GM12878 (cell line): ENCODE data around the gene FKBP15. TPM values are rescaled to one million over a fixed set of nuclear protein-coding genes. Genes with fewer than 3 reads are reported as not detected.

ENCODE experiments used
- ATAC-seq: fragments of 200-7000 bp; cut with Tn5 transposase; 3 replicates; pipeline ENCODE4 v1.9.1; 2020; ENCODE audit warnings: mild to moderate bottlenecking, moderate library complexity
- BruUV-seq: library from RNA; stranded (reverse); fragments of 400-500 nt; replicated peaks from 2 replicates; lab custom pipeline; 2021; lab: Mats Ljungman, UMichigan
- CTCF ChIA-PET: fragments of 300-600 bp; sonication (Branson Sonifier 250); formaldehyde crosslinking; extraction: SDS; loops from one replicate; lab custom pipeline; 2021; ENCODE audit warnings: inconsistent platforms; lab: Yijun Ruan, JAX
- POLR2A ChIA-PET: fragments of 350-600 bp; formaldehyde crosslinking; extraction: SDS; loops from one replicate; lab custom pipeline; 2021; ENCODE audit warnings: inconsistent platforms; lab: Charles Lee
- RAD21 ChIA-PET: fragments of 300-600 bp; sonication (Branson Sonifier 250); formaldehyde crosslinking; loops from one replicate; lab custom pipeline; 2023; ENCODE audit warnings: antibody characterized with exemption; ENCODE audit not compliant: unreplicated experiment; lab: Charles Lee
- SMC1A ChIA-PET: fragments of 300-600 bp; sonication (Branson Sonifier 250); formaldehyde crosslinking; loops from one replicate; lab custom pipeline; 2023; ENCODE audit not compliant: unreplicated experiment, uncharacterized antibody; lab: Charles Lee
- DNase-seq: peaks from one replicate; pipeline ENCODE4 v3.0.0-alpha.2; 2011; ENCODE audit warnings: low read depth, low spot score
- FAIRE-seq: peaks from 3 replicates; lab custom pipeline; 2011; peaks lifted over from hg19 to GRCh38; lab: Jason Lieb, UNC
- H2AFZ ChIP-seq: 2 replicates; pipeline ENCODE4 v1.6.0; 2011; ENCODE audit warnings: low read depth, low read length, control low read depth; ENCODE audit not compliant: control insufficient read depth
- H3K27ac ChIP-seq: 2 replicates; pipeline ENCODE4 v1.5.1; 2011; ENCODE audit warnings: control low read depth; ENCODE audit not compliant: control insufficient read depth, insufficient read depth
- H3K27me3 ChIP-seq, 2 experiments: replicated peaks in 1 of 2; 2 replicates each; pipeline versions ENCODE4 v1.6.0 to v1.6.1; 2011; ENCODE audit warnings: low read length in 1 of 2; ENCODE audit not compliant: control insufficient read depth in 2 of 2, insufficient read depth in 2 of 2
- H3K36me3 ChIP-seq, 2 experiments: 2 replicates each; pipeline ENCODE4 v1.5.1; 2011; ENCODE audit warnings: low read length in 1 of 2; ENCODE audit not compliant: control insufficient read depth in 2 of 2, insufficient read depth in 2 of 2
- H3K4me1 ChIP-seq: 2 replicates; pipeline ENCODE4 v1.6.1; 2011; ENCODE audit warnings: mild to moderate bottlenecking, low read length, moderate library complexity, mixed read lengths; ENCODE audit not compliant: control insufficient read depth, insufficient read depth
- H3K4me2 ChIP-seq: 2 replicates; pipeline ENCODE4 v1.6.0; 2011; ENCODE audit warnings: control low read depth; ENCODE audit not compliant: control insufficient read depth, insufficient read depth
- H3K4me3 ChIP-seq: fragments of 200-600 bp; sonication (generic); 2 replicates; pipeline ENCODE4 v1.5.1; 2016
- H3K79me2 ChIP-seq: 2 replicates; pipeline ENCODE4 v1.6.0; 2011; ENCODE audit warnings: low read length; ENCODE audit not compliant: control insufficient read depth, insufficient read depth
- H3K9ac ChIP-seq: 2 replicates; pipeline ENCODE4 v1.8.0; 2011; ENCODE audit warnings: low read length, control low read depth, mixed read lengths; ENCODE audit not compliant: control insufficient read depth, insufficient read depth
- H3K9me3 ChIP-seq: replicated peaks from 3 replicates; pipeline ENCODE4 v1.5.1; 2011; ENCODE audit warnings: mild to moderate bottlenecking, low read length; ENCODE audit not compliant: control insufficient read depth, insufficient read depth
- H4K20me1 ChIP-seq: 2 replicates; pipeline ENCODE4 v1.6.0; 2011; ENCODE audit not compliant: control insufficient read depth, insufficient read depth
- BCL11A ChIP-seq: IDR thresholded peaks from 2 replicates; pipeline ENCODE4 v1.6.1; 2011; ENCODE audit warnings: low read depth, low read length
- GATAD2B ChIP-seq: fragments of 450-650 bp; conservative IDR thresholded peaks from 2 replicates; pipeline ENCODE4 v1.6.1; 2017; ENCODE audit warnings: low read depth, mild to moderate bottlenecking, moderate library complexity
- LARP7 ChIP-seq: fragments of 450-650 bp; IDR thresholded peaks from 2 replicates; pipeline ENCODE4 v1.6.1; 2017; ENCODE audit warnings: mild to moderate bottlenecking
- RBBP5 ChIP-seq: fragments of 200-600 bp; sonication (generic); conservative IDR thresholded peaks from 2 replicates; pipeline ENCODE4 v1.6.1; 2016
- WGBS: methylation state at CpG from one replicate; pipeline ENCODE4 v1.1.6; 2016; ENCODE audit warnings: low lambda C conversion rate; ENCODE audit not compliant: insufficient replicate concordance, insufficient coverage; ENCODE audit errors: missing lambda C conversion rate; 5-methylcytosine and 5-hydroxymethylcytosine counted together
- in situ Hi-C: fragments of 300-500 bp; cut with MboI; formaldehyde crosslinking; loops from 9 replicates; pipeline ENCODE4 v1.14.3; 2018; ENCODE audit warnings: mixed read lengths
- intact Hi-C: fragments of 100-400 bp; cut with micrococcal nuclease; formaldehyde crosslinking; loops from one replicate; pipeline ENCODE4 v1.14.2; 2022; ENCODE audit not compliant: unreplicated experiment
- polyA plus RNA-seq, 11 experiments: library from polyadenylated mRNA; depleted of rRNA in 4 of 11; unstranded in 6 of 11; stranded (reverse) in 5 of 11; fragments of >200 nt; fragmentation: Nextera tagmentation in 4 of 11; fragmentation: Illumina TruSeq in 1 of 11; extraction: Ambion mirVana in 4 of 11; extraction: Trizol in 1 of 11; gene quantifications; 1 replicate in 1 of 11; 2 replicates in 10 of 11; pipeline versions ENCODE4 v1.2.1 to v1.2.3, GENCODE V29; 2011 to 2016; ENCODE audit warnings: inconsistent platforms in 2 of 11, missing spikeins in 2 of 11, low read depth in 1 of 11
- total RNA-seq, 4 experiments: library from RNA; depleted of rRNA in 3 of 4; stranded (reverse); fragments of >200 nt in 3 of 4; fragmentation: Illumina TruSeq in 1 of 4; extraction: Trizol in 1 of 4; gene quantifications; 2 replicates each; pipeline versions ENCODE4 v1.2.1 to v1.2.3, GENCODE V29; 2013 to 2021

FKBP15 gene
- total and polyA plus RNA-seq, 10 of the 15 experiments (the other 5 are each of a cell fraction or from before 2014, with no cell fraction given), result 5.0 to 53.4 (median 21.2) TPM

DNA sequence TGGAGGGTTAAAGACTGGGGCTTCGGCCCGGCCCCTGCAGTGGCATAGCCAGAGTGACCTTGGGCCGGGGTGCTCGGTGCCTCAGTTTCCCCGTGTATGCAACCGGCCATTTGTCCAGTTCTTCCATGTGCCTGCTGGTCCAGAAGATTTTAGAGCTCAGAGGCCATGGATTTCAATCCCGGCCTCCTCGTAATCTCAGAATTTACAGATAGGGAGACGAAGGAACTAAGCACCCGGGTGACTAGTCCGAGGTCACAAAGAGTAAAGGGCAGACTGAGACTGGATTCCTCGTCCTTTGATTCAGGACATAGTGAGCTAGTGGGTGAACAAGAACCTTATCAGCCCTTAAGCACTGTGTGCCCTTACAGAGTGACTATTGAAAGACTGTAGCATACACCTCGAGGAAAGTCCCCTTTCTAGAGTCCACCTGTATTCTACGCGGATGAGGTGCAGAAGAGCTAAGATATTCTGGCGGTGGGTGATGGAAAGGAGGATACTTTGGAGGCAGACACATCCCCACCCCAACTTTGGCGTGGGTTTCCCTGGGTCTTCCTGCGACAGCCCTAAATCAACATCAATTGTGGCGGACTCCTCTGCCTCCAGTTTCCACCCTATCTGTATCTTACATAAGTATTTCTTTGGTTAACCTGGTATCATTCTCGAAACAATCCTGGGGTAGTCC lies 864 bp upstream of the FKBP15 start:
- Histone ChIP-seq H3K4me2 (peak overlapping the region; percentile 90), H3K27ac (peak overlapping the region; percentile 77)
- ChIA-PET SMC1A (interaction anchor here (0.5 to 5.0 kb wide), 9 partner anchors 10 to 178 kb away, joined by 3 to 68 read pairs (median 4); partner anchors contain the start of genes CDC26 and PRPF4), POLR2A (interaction anchor here (1.2 to 4.5 kb wide), 5 partner anchors 10 to 71 kb away, joined by 3 to 32 read pairs (median 10); partner anchors contain the start of genes CDC26, PRPF4 and SLC31A2)
- DNase-seq (no peak), ATAC-seq (peak; percentile 21)
- TF ChIP-seq RBBP5, result no peak
- TF ChIP-seq GATAD2B, result peak; percentile 3; the same call in 1 of the 2 replicates
- 0 out of 2 replicates have a peak, but pooled peaks have one; percentile 24 for TF ChIP-seq LARP7
- TF ChIP-seq BCL11A, result no peak
- TF ChIP-seq, all 136 proteins: peak for 2
- Histone ChIP-seq H3K4me3 (peak overlapping the region; percentile 94), H3K4me1 (peaks cover 4% of the 10 kb centered on the region; the same call in 1 of the 2 replicates), H3K9ac (peak overlapping the region; percentile 86), H3K27me3 (no peaks in the 10 kb centered on the region), H3K36me3 (0 out of 4 replicates have a peak, but pooled peaks cover 0 to 8% of the 10 kb centered on the region in 2 experiments), H3K79me2 (peaks cover 62% of the 10 kb centered on the region), H3K9me3 (no peaks in the 10 kb centered on the region), H2AFZ (peak overlapping the region; percentile 95), H4K20me1 (no peaks in the 10 kb centered on the region)
- in situ Hi-C loops (no loop called here), intact Hi-C loops (loop anchor here (5.0 kb wide), 1 partner anchor 160 kb away; no protein-coding TSS in a partner anchor)
- RAD21 ChIA-PET, result interaction anchor here (0.7 to 5.1 kb wide), 8 partner anchors 10 to 436 kb away, joined by 3 to 32 read pairs (median 4); partner anchors contain the start of genes C9orf43, CDC26, POLE3 and PRPF4
- BruUV-seq, result TSS peak; percentile 90
- no peak for FAIRE-seq
- 8% methylated on average over 20 of the region's 20 CpGs for WGBS
- CTCF ChIA-PET, result interaction anchor here (1.7 to 4.8 kb wide), 4 partner anchors 10 to 110 kb away, joined by 7 to 52 read pairs (median 10); partner anchors contain the start of genes CDC26 and PRPF4
